ENCODE data around the gene RHO.

The RHO gene

DNA sequence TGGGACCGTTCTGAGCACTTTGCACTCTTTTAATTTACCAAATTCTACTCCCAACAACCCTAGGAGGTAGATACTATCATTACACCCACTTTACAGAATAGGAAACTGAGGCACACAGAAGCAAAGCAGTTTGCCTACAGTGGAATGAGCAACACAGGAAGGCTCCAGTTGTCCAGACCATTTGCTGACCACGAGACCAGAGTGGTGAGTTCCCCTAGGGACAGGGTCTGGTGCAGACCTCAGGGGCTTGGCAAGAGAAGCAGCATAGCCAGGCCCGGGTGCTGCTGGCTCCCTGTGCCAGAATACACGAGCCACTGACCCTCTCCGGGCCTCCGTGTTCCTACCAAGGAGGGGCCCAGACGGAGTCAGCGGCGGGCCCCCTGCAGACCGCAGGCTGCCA lies 51.6 kb downstream of the RHO start:
- no peak for DNase-seq (ENCODE audit: low spot score)

DNA sequence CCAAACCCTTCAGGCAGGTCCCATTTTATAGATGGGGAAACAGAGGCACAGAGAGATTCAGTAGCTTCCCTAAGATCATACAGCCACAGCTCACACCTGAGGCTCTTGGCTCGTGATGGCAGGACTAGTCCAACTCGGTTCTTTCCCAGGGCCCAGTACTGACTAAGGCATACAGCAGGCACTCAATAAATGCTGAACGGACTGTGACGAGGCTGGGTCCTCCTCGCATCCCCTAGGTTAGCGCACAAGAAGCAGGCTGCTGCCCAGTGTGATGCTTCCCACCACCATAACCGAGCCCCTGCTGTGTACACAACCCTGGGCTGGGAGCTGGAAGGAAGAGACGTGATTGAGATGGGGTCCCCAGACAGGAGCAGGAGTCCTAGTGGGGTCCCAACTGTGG lies 53.2 kb downstream of the RHO start:
- no peak for DNase-seq (ENCODE audit: low spot score)

DNA sequence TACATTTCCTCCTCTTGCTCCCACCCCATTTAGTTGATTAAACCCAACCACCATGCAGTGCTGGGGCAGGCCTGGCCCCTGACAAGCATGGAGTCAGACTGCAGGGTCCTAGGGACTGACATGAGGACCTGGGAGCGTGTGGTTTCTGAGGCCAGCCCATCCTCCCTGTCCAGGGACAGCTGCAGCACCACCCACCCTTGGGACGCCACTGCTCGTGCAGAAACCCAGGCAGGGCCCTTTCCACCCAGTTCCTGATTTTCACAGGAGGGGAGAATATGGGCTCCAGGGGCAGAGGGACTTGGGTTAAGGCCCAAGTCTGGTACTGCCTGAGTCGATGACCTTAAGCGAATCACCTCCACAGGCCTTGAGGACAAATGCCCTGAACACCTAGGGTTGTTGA lies 54.4 kb downstream of the RHO start:
- no peak for DNase-seq (ENCODE audit: low spot score)

- no peak for DNase-seq (ENCODE audit: low spot score)
Observed at GRCh38 chr3:129583289-129583688, 54.9 kb downstream of the RHO start.

GRCh38 chr3:129584631-129585030 lies 56.2 kb downstream of the RHO start:
- no peak for DNase-seq (ENCODE audit: low spot score)
